ENCODE measurements around the gene NF1.

Gene NF1

GRCh38 chr17:31200287-31200686, 105.5 kb downstream of the NF1 start:
- CTCF ChIA-PET: interaction anchor here (0.7 kb wide), 1 partner anchor 59 kb away, joined by 3 read pairs; no protein-coding TSS in a partner anchor
- no peaks in the 10 kb centered on the region for H3K27me3 ChIP-seq (replicated peaks in 2 of 5; ENCODE audit: control insufficient read depth in 4 of 5, insufficient read depth in 5 of 5, low read length in 4 of 5)
- H3K4me3 ChIP-seq (ENCODE audit: control insufficient read depth in 1 of 7, extremely low read depth in 1 of 7, insufficient read depth in 4 of 7, low read depth in 2 of 7, low read length in 6 of 7): no peak overlapping the region
- DNase-seq: no peak
- no peaks in the 10 kb centered on the region for H3K4me1 ChIP-seq (ENCODE audit: control extremely low read depth in 1 of 4, control insufficient read depth in 4 of 4, insufficient read depth in 4 of 4, low read length in 3 of 4)
- no peaks in the 10 kb centered on the region for H3K9me3 ChIP-seq (ENCODE audit: control extremely low read depth in 1 of 5, control insufficient read depth in 4 of 5, insufficient read depth in 2 of 5, low read depth in 1 of 5, low read length in 4 of 5)
- POLR2A ChIA-PET: no interaction called here
- H3K36me3 ChIP-seq (ENCODE audit: control insufficient read depth in 4 of 4, insufficient read depth in 4 of 4, low read length in 3 of 4): peaks cover 0 to 3% (median 2%) of the 10 kb centered on the region in 4 experiments
- WGBS (ENCODE audit: insufficient coverage): 100% methylated on average over 2 of the region's 2 CpGs
- H3K27ac ChIP-seq (ENCODE audit: insufficient read depth in 1 of 2, low read depth in 1 of 2, low read length in 2 of 2, poor library complexity in 1 of 2, severe bottlenecking in 2 of 2): no peak overlapping the region

GRCh38 chr17:31202968-31203367, 108.2 kb downstream of the NF1 start:
- ChIA-PET POLR2A (no interaction called here), CTCF (interaction anchor here (0.6 kb wide), 1 partner anchor 204 kb away, joined by 3 read pairs; no protein-coding TSS in a partner anchor)
- Histone ChIP-seq H3K36me3 (ENCODE audit: control insufficient read depth in 4 of 4, insufficient read depth in 4 of 4, low read length in 3 of 4) (peaks cover 2 to 14% (median 4%) of the 10 kb centered on the region in 4 experiments), H3K9me3 (ENCODE audit: control extremely low read depth in 1 of 5, control insufficient read depth in 4 of 5, insufficient read depth in 2 of 5, low read depth in 1 of 5, low read length in 4 of 5) (no peaks in the 10 kb centered on the region), H3K27me3 (replicated peaks in 2 of 5; ENCODE audit: control insufficient read depth in 4 of 5, insufficient read depth in 5 of 5, low read length in 4 of 5) (no peaks in the 10 kb centered on the region), H3K4me1 (ENCODE audit: control extremely low read depth in 1 of 4, control insufficient read depth in 4 of 4, insufficient read depth in 4 of 4, low read length in 3 of 4) (no peaks in the 10 kb centered on the region), H3K4me3 (ENCODE audit: control insufficient read depth in 1 of 7, extremely low read depth in 1 of 7, insufficient read depth in 4 of 7, low read depth in 2 of 7, low read length in 6 of 7) (no peak overlapping the region), H3K27ac (ENCODE audit: insufficient read depth in 1 of 2, low read depth in 1 of 2, low read length in 2 of 2, poor library complexity in 1 of 2, severe bottlenecking in 2 of 2) (no peak overlapping the region)
- DNase-seq: no peak

DNA sequence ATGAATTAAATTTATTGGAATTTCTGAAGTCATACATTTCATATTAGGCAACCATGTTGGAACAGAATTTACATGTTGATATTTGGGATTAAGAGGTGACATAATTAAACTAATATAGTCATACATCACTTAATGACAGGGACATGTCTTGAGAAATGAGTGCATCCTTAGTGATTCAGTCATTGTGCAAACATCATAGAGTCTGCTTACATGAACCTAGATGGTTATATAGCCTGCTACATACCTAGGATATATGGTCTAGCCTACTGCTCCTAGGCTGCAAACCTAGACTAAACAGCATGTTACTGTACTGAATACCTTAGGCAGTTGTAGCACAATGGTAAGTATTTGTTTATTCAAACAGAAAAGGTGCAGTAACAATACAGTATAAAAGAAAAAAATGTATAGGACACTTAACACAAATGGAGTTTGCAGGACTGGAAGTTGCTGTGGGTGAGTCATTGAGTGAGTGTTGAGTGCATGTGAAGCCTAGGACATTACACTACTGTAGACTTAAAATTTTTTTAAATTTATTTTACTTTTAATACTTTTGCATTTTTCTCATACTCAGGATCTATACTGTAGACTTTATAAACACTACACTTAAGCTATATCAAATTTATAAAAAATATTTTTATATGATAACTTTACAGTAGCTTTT, 116.7 kb downstream of the NF1 start:
- Histone ChIP-seq H3K27ac (ENCODE audit: insufficient read depth in 1 of 2, low read depth in 1 of 2, low read length in 2 of 2, poor library complexity in 1 of 2, severe bottlenecking in 2 of 2) (no peak overlapping the region), H3K36me3 (ENCODE audit: control insufficient read depth in 4 of 4, insufficient read depth in 4 of 4, low read length in 3 of 4) (peaks cover 4 to 19% (median 8%) of the 10 kb centered on the region in 4 experiments), H3K4me3 (ENCODE audit: control insufficient read depth in 1 of 7, extremely low read depth in 1 of 7, insufficient read depth in 4 of 7, low read depth in 2 of 7, low read length in 6 of 7) (no peak overlapping the region), H3K4me1 (ENCODE audit: control extremely low read depth in 1 of 4, control insufficient read depth in 4 of 4, insufficient read depth in 4 of 4, low read length in 3 of 4) (no peaks in the 10 kb centered on the region), H3K9me3 (ENCODE audit: control extremely low read depth in 1 of 5, control insufficient read depth in 4 of 5, insufficient read depth in 2 of 5, low read depth in 1 of 5, low read length in 4 of 5) (no peaks in the 10 kb centered on the region), H3K27me3 (replicated peaks in 2 of 5; ENCODE audit: control insufficient read depth in 4 of 5, insufficient read depth in 5 of 5, low read length in 4 of 5) (no peaks in the 10 kb centered on the region)
- DNase-seq: no peak
- POLR2A ChIA-PET: no interaction called here
- CTCF ChIA-PET: interaction anchor here (1.6 kb wide), 1 partner anchor 203 kb away, joined by 4 read pairs; no protein-coding TSS in a partner anchor

GRCh38 chr17:31216031-31216751, 121.4 kb downstream of the NF1 start:
- Histone ChIP-seq H3K36me3 (ENCODE audit: control insufficient read depth in 4 of 4, insufficient read depth in 4 of 4, low read length in 3 of 4) (peaks cover 6 to 19% (median 11%) of the 10 kb centered on the region in 4 experiments), H3K9me3 (ENCODE audit: control extremely low read depth in 1 of 5, control insufficient read depth in 4 of 5, insufficient read depth in 2 of 5, low read depth in 1 of 5, low read length in 4 of 5) (no peaks in the 10 kb centered on the region), H3K27me3 (replicated peaks in 2 of 5; ENCODE audit: control insufficient read depth in 4 of 5, insufficient read depth in 5 of 5, low read length in 4 of 5) (no peaks in the 10 kb centered on the region), H3K27ac (ENCODE audit: insufficient read depth in 1 of 2, low read depth in 1 of 2, low read length in 2 of 2, poor library complexity in 1 of 2, severe bottlenecking in 2 of 2) (no peak overlapping the region), H3K4me1 (ENCODE audit: control extremely low read depth in 1 of 4, control insufficient read depth in 4 of 4, insufficient read depth in 4 of 4, low read length in 3 of 4) (no peaks in the 10 kb centered on the region), H3K4me3 (ENCODE audit: control insufficient read depth in 1 of 7, extremely low read depth in 1 of 7, insufficient read depth in 4 of 7, low read depth in 2 of 7, low read length in 6 of 7) (no peak overlapping the region)
- POLR2A ChIA-PET: no interaction called here
- peak; percentile 56 to 82 (median 76) for DNase-seq
- WGBS (ENCODE audit: insufficient coverage): 59% methylated on average over 4 of the region's 5 CpGs
- CTCF ChIA-PET: interaction anchor here (0.6 to 2.5 kb wide), 25 partner anchors 7 to 422 kb away, joined by 3 to 6 read pairs (median 4); no protein-coding TSS in a partner anchor

- H3K27me3 ChIP-seq (replicated peaks in 2 of 5; ENCODE audit: control insufficient read depth in 4 of 5, insufficient read depth in 5 of 5, low read length in 4 of 5): no peaks in the 10 kb centered on the region
- H3K4me3 ChIP-seq (ENCODE audit: control insufficient read depth in 1 of 7, extremely low read depth in 1 of 7, insufficient read depth in 4 of 7, low read depth in 2 of 7, low read length in 6 of 7): no peak overlapping the region
- no peak overlapping the region for H3K27ac ChIP-seq (ENCODE audit: insufficient read depth in 1 of 2, low read depth in 1 of 2, low read length in 2 of 2, poor library complexity in 1 of 2, severe bottlenecking in 2 of 2)
- no peak for DNase-seq
- peaks cover 0 to 13% (median 2%) of the 10 kb centered on the region in 4 experiments for H3K36me3 ChIP-seq (ENCODE audit: control insufficient read depth in 4 of 4, insufficient read depth in 4 of 4, low read length in 3 of 4)
- CTCF ChIA-PET: no interaction called here
- peaks cover 0 to 22% (median 15%) of the 10 kb centered on the region in 4 experiments for H3K4me1 ChIP-seq (ENCODE audit: control extremely low read depth in 1 of 4, control insufficient read depth in 4 of 4, insufficient read depth in 4 of 4, low read length in 3 of 4)
- POLR2A ChIA-PET: no interaction called here
- H3K9me3 ChIP-seq (ENCODE audit: control extremely low read depth in 1 of 5, control insufficient read depth in 4 of 5, insufficient read depth in 2 of 5, low read depth in 1 of 5, low read length in 4 of 5): no peaks in the 10 kb centered on the region
- no CpG with 5 or more reads among the region's 1 CpG for WGBS (ENCODE audit: insufficient coverage)
Measured at GRCh38 chr17:31224366-31224765, 129.6 kb downstream of the NF1 start.

DNA sequence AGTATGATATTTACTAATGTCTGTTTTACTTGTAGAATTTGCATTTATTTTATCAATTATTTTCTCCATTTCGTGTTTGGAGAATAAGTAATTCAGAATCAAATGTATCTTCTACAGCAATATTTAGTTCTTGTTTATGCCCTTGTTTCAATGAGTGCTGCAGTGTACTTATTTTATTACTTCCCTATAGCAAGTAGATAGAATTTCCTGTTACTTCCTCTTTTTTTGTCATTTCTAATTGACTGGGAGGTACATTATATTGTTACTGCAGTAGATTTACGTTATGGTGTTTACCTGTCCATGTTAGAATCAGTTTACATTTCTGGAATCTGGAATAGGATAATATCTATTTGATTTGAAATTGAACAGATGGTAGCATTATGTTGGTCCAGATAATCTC, 131.1 kb downstream of the NF1 start:
- peaks cover 0 to 22% (median 15%) of the 10 kb centered on the region in 4 experiments for H3K4me1 ChIP-seq (ENCODE audit: control extremely low read depth in 1 of 4, control insufficient read depth in 4 of 4, insufficient read depth in 4 of 4, low read length in 3 of 4)
- H3K27ac ChIP-seq (ENCODE audit: insufficient read depth in 1 of 2, low read depth in 1 of 2, low read length in 2 of 2, poor library complexity in 1 of 2, severe bottlenecking in 2 of 2): no peak overlapping the region
- peaks cover 2 to 18% (median 7%) of the 10 kb centered on the region in 4 experiments for H3K36me3 ChIP-seq (ENCODE audit: control insufficient read depth in 4 of 4, insufficient read depth in 4 of 4, low read length in 3 of 4)
- no peaks in the 10 kb centered on the region for H3K27me3 ChIP-seq (replicated peaks in 2 of 5; ENCODE audit: control insufficient read depth in 4 of 5, insufficient read depth in 5 of 5, low read length in 4 of 5)
- ChIA-PET POLR2A (no interaction called here), CTCF (interaction anchor here (1.0 to 1.9 kb wide), 2 partner anchors 9 to 10 kb away, joined by 4 to 5 read pairs; no protein-coding TSS in a partner anchor)
- peak; percentile 40 to 82 (median 72) for DNase-seq
- no CpG with 5 or more reads among the region's 2 CpGs for WGBS (ENCODE audit: insufficient coverage)
- H3K4me3 ChIP-seq (ENCODE audit: control insufficient read depth in 1 of 7, extremely low read depth in 1 of 7, insufficient read depth in 4 of 7, low read depth in 2 of 7, low read length in 6 of 7): no peak overlapping the region
- H3K9me3 ChIP-seq (ENCODE audit: control extremely low read depth in 1 of 5, control insufficient read depth in 4 of 5, insufficient read depth in 2 of 5, low read depth in 1 of 5, low read length in 4 of 5): no peaks in the 10 kb centered on the region

- POLR2A ChIA-PET: no interaction called here
- Histone ChIP-seq H3K27ac (ENCODE audit: insufficient read depth in 1 of 2, low read depth in 1 of 2, low read length in 2 of 2, poor library complexity in 1 of 2, severe bottlenecking in 2 of 2) (no peak overlapping the region), H3K4me3 (ENCODE audit: control insufficient read depth in 1 of 7, extremely low read depth in 1 of 7, insufficient read depth in 4 of 7, low read depth in 2 of 7, low read length in 6 of 7) (peak overlapping the region in 2 of 7 experiments; percentile 1 to 38), H3K4me1 (ENCODE audit: control extremely low read depth in 1 of 4, control insufficient read depth in 4 of 4, insufficient read depth in 4 of 4, low read length in 3 of 4) (peaks cover 0 to 22% (median 15%) of the 10 kb centered on the region in 4 experiments), H3K36me3 (ENCODE audit: control insufficient read depth in 4 of 4, insufficient read depth in 4 of 4, low read length in 3 of 4) (peaks cover 2 to 18% (median 7%) of the 10 kb centered on the region in 4 experiments), H3K27me3 (replicated peaks in 2 of 5; ENCODE audit: control insufficient read depth in 4 of 5, insufficient read depth in 5 of 5, low read length in 4 of 5) (no peaks in the 10 kb centered on the region), H3K9me3 (ENCODE audit: control extremely low read depth in 1 of 5, control insufficient read depth in 4 of 5, insufficient read depth in 2 of 5, low read depth in 1 of 5, low read length in 4 of 5) (no peaks in the 10 kb centered on the region)
- CTCF ChIA-PET: interaction anchor here (1.3 to 1.9 kb wide), 3 partner anchors 10 to 66 kb away, joined by 4 to 5 read pairs (median 4); no protein-coding TSS in a partner anchor
- peak; percentile 41 to 64 (median 56) for DNase-seq
- 17% methylated on average over 4 of the region's 5 CpGs for WGBS (ENCODE audit: insufficient coverage)
Measured at GRCh38 chr17:31226373-31226772, 131.6 kb downstream of the NF1 start.

All from common myeloid progenitor, CD34-positive (primary cell).